Measurements from ENCODE around the gene C1orf198.

DNA sequence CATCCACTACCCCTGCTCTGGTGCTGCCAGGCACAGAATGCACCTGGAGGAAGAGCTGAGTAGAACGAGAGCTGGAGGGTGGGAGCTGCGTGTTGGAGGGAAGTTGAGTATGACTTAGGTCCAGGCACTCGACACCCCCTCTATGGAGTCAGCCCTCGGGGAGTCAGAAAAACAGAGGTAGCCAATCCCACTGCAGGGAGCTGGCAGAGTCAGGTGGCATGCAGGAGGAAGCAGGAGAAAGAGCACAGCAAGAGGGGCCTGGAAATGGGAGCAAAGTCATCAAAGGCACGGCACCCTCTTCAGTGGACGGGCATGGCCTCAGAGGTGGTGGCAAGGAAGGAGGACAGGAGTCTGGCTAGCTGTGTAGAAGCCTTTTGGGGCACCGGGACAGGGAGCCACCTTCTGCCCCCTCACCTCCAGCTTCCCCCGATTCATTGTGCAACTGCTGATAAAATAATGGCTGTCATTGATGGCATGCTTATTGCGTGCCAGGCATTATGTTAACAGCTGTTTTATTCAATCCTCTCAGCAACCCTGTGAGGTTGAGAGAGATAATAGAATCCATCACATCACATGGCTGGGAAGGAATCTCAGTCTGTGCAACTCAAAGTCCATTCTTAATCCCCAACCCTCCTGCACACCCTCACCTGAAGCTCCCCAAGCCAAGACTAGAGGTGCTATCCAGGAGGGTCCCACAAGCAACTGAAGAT is 42.0 kb downstream of the C1orf198 start:
- TF ChIP-seq, protein P1, sequence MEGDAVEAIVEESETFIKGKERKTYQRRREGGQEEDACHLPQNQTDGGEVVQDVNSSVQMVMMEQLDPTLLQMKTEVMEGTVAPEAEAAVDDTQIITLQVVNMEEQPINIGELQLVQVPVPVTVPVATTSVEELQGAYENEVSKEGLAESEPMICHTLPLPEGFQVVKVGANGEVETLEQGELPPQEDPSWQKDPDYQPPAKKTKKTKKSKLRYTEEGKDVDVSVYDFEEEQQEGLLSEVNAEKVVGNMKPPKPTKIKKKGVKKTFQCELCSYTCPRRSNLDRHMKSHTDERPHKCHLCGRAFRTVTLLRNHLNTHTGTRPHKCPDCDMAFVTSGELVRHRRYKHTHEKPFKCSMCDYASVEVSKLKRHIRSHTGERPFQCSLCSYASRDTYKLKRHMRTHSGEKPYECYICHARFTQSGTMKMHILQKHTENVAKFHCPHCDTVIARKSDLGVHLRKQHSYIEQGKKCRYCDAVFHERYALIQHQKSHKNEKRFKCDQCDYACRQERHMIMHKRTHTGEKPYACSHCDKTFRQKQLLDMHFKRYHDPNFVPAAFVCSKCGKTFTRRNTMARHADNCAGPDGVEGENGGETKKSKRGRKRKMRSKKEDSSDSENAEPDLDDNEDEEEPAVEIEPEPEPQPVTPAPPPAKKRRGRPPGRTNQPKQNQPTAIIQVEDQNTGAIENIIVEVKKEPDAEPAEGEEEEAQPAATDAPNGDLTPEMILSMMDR (conservative IDR thresholded peaks at IDR 0.05): no peak
- no peak for TF ChIP-seq EZH2 (IDR thresholded peaks at IDR 0.05; ENCODE audit: low read depth)
